Amniotic epithelial cell (primary cell): Measurements from ENCODE around the gene SIRT2.

Experiments
- DNase-seq: peaks from one replicate; pipeline ENCODE4 v3.0.0-alpha.2; 2010; ENCODE audit warnings: low read depth

Gene SIRT2

DNA sequence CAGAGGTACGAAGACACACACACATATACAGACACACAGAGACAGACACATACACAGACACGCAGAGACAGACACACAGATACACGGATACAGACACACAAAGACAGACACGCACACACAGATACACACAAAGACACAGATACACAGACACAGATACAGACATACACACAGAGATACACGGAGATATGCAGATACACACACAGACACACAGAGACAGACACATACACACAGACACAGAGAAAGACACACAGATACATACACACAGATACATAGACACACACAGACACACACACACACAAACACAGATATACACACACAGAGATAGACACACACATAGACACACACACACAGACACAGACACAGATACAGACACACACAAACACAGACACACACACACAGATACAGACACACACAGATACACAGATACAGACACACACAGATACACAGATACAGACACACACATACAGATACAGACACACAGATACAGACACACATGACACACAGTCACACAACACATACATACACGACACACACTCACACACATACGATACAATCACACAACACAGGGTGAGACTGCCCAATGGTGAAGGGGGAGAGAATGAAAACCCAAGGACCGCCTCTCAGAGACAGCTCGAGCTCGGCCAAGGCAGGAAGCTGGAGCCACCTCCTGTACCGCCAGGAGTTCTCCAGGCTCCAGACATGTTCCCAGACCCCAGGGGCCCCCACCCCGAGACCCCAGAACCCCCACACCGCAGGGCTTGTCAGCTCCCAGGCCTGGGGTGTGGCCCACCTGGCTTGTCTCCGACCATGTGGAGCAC lies 21.4 kb upstream of the SIRT2 start:
- DNase-seq, result no peak

DNA sequence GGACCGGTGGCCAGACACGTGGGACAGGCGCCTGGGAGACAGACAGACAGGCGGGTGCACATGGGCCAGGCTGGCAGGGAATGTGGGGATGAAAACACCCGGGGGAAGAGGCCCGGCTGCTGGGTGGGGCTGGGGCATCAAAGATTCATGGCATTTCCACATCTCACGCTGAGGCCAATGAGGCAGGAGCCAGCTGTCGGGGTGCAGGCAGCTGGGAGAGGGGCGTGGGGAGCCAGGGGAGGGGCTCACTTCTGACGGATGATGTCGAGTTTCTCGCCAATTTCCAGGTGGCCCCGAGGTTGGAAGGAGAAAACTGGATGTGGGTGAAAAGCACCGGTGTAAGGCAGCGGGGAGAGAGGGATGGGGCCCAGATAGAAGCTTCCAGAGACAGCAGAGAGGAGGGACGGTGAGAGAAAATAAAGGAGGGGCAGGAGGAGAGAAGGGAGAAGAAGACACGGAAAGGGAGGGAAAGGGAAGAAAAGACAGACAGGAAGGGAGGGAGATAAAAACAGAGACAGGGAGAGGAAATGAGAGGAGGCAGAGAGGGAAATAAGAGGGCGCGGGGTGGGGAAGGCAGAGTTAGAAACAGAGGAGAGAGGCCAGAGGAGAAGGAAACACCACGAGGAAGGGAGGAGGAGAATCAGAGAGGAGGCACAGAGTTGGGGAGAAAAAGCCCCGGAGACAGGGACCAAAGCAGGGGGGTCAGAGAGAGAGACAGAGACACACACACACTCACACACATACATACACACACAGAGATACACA lies 20.6 kb upstream of the SIRT2 start:
- no peak for DNase-seq

DNA sequence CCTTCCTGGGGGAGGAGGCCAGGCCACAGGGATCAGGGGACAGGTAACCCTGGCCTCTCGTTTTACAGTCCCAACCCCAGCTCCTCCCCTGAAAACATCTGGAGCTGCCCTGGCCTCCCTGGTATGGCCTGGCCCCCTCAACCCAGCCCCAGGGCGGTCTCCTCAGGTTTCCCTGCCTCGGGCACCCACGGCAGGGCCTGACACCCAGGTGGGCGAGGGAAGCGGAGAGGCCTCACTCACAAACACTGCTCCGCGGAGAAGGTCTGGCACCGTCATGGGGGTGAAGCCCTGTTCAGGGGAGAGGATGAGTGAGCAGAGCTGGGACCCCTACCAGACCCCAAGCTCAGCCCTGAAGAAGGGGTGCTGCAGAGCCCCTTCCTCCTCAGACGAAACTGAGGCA lies 19.1 kb upstream of the SIRT2 start:
- no peak for DNase-seq

DNA sequence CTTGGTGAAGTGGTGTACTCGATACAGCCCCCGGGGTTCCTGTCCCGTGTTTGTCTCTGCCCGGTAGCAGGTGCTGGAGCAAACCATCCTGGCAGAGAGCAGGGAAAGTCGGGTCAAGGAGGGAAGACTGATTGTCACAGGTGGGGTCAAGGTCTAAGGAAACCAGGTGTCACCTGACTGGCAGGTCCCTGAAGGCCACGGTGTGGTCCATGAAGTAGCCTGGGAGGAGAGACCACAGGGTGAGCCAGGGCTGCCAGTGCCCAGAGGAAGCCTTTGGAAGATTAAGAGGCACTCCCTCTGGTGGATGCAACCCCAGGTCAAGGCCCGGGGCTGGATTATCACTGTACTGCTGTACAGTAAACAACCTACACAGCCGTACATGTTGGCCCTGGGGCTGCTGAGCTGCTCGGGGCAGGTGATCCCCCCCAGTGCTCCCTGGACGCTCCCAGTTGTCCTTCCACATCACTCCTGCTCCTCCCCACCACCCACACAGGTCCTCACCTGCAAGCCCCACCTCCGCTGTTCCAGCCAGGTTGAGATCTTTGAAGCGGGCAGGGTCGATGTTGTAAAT lies 18.6 kb upstream of the SIRT2 start:
- peak; percentile 42 for DNase-seq

DNA sequence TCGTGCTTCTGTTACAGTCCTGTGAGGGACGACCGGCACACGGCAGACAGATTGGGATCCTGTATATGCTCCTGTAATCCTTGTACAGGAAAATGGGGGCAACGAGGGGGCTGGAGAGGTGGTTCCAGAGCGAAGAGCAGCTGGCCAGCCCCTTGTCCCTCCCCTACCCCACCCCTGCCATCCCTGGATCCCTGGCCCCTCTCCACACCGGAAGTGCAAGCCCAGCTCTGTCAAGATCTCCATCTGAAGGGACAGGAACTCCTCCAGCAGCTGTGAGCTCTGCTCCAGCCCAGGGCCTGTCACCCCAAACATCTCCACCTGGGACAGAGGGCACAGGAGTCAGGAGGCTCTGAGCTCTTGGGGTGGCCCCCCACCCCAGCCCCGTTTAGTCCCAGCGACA lies 18.1 kb upstream of the SIRT2 start:
- DNase-seq, result no peak

DNA sequence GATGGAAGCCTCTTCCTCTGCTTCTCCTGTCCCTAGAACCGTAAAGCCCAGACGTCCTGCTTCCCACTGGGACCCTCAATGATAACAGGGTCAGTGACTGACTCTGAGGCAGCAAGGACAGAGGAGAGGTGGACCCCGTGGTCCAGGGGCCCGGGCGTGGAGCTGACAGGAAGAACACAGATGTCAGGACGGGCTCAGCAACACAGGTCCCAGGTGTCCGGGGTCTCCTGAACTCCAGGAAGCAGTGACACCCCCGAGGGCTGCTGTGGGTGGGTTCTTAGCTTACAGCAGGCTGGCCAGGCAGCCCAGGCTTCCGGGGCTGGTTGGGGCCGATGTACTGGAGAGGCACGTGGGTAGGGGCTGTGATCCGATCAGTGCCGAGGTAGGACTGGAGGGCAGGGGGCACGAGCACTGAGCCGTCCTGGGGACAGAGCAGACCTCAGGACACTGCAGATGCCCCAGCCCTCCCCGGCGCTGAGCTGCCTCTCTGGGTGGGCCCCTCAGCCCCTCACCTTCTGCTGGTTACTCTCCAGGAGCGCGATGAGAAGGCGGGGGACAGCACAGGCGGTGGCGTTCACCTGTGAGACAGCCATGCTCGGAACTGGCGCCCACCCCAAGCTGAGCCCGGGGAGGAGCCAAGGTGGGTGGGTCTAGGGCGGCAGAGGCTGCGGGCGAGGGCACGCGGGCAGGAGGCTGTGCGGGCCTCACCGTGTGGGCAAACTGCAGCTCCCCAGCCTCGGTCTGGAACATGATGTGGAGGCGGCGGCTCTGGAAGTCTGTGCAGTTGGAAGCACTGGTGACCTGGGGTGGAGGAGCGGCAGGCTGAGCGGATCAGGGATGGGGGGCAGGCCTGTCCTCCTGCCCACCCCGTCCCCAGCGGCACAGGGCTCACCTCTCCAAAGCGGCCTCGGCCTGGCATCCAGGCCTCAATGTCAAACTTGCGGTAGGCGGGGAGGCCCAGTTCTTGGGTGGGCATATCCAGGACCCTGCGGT lies 16.2 kb upstream of the SIRT2 start:
- no peak for DNase-seq

DNA sequence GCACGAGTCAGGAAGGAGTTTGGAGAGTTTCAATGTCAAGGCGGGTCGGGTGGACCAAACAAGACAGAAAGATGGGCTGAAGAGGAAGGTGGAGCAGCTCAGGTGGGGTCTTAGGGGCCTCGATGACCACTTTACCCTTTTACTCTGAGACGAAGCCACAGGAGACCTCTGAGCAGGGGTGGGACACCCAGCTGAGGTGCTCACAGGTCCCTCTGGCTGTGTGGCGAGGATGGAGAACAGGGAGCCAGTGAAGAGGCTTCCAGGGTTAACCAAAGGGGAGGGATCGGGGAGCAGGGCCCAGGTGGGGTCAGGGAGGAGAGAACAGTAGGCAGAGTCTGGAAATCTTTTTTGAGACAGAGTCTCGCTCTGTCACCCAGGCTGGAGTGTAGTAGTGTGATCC lies 14.5 kb upstream of the SIRT2 start:
- no peak for DNase-seq

DNA sequence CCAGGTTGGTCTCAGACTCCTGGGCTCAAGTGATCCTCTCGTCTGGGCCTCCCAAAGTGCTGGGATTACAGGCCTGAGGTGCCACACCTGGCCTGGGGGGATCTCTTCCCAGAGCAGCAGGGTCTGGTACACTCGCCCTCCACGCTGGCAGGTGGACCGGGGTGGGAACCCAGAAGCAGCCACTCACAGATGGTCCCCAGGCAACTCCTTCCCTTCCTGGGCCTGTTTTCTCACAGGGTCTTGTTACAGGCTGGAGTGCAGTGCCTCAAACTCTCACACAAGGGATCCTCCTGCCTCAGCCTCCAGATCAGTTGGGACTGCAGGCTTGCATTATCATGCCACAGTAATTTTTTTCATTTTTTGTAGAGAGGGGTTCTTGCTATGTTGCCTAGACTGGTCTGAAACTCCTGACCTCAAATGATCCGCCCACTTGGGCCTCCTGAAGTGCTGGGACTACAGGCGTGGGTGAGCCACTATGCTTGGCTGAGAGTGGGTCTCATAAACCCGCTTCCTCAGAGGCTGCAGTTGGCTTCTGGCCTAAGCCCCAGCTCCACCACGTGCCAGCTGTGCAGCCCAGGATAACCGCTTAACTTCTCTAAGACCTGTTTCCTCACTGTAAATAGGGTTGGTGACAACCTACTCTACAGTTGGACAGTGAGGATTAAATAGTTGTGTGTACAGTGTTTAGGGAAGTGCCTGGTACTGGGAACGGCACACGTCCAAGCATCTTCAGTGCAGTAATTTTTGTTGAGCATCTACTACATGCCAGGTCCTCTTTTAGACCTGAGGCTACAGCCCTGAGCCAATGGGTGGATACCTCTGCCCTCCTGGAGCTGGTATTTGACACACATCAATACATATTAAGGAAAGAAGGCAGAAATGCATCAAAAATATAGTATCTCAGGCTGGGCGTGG lies 13.4 kb upstream of the SIRT2 start:
- DNase-seq, result peak; percentile 13

DNA sequence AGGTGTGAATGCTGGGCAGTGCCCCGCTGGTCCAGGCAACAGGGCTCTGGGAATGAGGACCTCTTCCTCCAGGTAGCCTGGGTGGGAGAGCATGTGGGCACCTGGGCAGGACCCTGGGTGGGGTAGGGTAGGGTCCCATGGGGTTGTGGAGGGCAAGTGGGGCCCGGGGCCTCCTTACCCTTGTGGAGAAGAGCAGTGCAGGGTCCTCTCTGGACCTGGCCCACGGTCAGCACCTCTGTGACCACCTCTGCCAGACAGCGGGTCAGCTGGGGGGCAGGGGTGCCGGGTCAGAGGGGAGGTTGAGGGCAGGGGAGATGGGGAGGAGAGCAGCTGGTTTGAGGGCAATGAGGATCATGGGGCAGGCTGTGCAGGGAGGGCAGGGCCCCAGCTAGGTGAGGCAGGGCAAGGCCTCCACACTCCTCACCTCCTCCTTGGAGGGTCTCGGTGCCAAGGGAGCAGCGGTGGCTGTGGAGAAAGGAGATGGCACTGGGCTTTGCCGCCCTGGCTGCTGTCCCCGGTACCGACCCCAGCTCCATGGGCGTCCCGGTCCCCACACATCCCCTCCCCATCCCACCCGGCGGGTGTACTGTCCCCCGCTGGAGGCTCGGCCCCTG lies 12.1 kb upstream of the SIRT2 start:
- DNase-seq, result no peak

DNA sequence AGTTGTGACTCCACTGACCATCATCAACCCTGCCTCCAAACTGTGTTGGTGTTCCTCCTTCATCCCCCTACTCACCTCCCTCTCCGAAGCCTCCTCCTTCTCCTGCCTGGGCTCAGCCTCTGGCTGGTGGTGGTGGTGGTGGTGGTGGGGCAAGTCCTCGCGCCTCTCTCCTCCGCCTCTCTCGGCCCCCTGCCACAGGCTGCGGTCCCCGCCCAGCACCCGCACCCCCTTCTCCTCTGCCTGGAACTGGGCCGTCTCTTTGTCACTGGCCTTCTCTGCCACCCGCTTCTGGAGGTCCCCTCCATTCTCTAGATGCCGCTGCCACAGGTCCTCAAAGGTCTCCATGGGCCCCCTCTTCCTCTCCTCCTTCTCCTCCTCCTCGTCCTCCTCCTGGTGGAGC lies 11.1 kb upstream of the SIRT2 start:
- no peak for DNase-seq

DNA sequence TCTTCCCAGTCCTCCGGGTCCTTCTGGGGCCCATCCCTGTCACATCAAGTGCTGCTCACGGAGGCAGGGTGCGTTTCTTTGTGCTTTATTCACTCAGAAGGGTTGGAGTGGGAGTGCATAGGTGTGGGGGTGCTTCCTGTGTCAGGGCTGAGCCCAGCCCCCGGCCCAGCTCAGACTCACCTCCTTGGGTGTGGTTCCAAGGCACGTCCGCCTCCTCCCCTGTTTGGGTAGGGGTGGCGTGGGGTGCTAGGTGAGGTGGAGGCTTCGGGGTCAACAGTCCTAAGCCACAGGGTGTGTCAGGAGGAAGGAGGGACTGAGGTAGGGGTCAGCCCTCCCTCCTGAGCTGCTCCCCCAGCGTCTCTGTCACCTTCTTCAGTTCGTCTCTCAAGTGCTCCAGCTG lies 9.5 kb upstream of the SIRT2 start:
- DNase-seq, result no peak

DNA sequence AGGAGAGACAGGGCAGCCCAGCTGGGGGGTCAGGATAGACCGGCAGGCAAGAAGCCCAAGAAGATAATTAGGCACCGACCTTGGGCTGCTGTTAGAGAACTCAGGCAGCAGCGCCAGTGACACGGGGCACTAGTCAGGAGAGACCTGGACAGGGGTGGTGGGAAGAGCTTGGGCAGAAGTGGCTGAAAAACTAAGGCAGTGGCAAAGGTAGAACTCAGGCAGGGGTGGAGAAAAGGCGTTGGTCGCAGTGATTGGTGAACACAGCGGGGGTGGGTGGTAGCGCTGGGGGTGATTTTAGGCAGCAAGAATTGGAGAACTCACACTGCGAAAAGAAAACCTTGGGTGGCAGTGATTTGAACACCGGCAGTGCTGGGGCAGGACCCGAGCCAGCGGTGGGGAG lies 8.3 kb upstream of the SIRT2 start:
- DNase-seq, result no peak

DNA sequence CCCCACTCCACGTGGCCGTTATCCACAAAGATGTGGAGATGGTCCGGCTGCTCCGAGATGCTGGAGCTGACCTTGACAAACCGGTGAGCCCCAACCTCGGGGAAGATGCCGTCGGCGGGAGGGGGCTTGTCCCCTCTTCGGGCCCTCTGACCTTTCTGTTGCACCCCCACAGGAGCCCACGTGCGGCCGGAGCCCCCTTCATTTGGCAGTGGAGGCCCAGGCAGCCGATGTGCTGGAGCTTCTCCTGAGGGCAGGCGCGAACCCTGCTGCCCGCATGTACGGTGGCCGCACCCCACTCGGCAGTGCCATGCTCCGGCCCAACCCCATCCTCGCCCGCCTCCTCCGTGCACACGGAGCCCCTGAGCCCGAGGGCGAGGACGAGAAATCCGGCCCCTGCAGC lies 7.8 kb upstream of the SIRT2 start:
- no peak for DNase-seq

DNA sequence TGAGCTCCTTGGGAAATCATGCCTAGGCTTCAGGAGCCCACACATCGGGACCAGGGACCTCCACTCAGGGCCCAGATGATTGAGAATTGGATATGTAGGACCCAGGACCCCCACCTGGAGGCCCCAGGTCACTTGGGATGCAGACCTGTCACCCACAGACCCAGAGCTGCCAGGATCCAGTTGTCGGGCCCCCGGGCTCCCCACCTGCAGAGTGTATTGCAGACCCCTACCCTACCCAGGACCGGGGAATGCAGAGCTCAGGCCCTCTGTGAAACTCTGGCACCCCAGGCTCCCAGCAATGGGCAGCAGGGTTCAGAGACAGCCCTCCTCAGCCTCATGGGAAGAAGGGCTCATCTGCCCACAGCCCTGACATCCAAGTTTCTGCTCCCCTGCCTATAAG lies 6.2 kb upstream of the SIRT2 start:
- no peak for DNase-seq

DNA sequence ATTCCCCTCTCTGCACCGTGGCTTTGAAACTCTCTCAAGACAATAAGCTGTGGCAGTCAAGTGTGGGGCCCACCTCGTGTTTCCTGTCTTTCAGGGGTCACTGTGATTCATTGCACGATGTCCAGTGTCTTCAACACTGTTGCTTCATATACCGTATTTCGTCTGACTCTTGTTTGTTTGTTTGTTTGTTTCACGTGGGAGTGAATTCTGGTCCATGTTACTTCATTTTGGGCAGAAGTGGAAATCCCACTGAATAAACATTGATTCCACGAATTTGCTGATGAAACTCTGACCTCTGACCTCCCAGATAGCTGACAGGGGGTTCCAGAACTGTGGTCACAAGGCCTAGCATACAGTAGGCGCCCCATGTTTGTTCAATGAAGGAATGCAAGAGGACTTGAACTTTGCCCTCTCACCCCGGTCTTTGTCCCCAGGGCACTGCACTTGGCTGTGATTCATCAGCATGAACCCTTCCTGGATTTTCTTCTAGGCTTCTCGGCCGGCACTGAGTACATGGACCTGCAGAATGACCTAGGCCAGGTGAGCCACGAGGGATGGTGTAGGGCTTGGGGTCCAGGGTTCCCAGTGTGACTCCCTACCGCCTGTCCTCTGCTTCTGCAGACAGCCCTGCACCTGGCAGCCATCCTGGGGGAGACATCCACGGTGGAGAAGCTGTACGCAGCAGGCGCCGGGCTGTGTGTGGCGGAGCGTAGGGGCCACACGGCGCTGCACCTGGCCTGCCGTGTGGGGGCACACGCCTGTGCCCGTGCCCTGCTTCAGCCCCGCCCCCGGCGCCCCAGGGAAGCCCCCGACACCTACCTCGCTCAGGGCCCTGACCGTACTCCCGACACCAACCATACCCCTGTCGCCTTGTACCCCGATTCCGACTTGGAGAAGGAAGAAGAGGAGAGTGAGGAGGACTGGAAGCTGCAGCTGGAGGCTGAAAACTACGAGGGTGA lies 5.4 kb upstream of the SIRT2 start:
- no peak for DNase-seq

DNA sequence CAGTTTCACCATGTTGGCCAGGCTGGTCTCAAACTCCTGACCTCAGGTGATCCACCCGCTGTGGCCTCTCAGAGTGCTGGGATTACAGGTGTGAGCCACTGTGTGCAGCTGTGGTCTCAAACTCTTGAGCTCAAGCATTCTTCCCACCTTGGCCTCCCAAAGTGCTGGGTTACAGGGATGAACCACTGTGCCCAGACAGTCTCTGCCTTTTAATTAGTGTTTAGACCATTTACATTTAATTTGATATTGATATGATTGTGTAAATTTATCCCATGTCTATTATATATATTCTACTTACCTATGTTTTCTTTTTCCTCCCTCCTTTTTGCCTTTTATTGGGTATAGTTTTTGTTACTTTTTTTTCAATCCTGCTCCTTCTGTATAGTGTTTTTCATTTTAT lies 2.3 kb upstream of the SIRT2 start:
- no peak for DNase-seq

DNA sequence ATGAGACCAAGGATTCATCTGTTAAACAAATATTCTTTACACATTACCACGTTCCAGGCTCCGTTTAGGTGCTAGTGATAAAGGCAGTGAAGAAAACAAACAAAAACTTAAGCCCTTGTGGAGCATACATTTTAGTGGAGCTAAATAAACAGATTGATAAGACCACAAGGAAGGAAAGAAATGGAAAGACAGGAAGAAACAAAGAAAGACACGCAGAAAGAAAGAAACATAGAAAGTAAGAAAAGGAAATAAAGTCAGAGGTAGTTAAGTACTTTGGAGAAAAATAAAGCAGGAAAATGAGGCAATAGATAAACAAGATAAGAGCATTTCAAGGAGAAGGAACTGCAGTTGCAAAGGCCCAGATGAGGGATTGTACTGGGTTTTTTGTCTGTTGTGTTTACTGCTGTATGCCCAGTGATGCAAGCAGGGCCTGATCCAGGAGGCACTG lies 1.3 kb upstream of the SIRT2 start:
- DNase-seq, result peak; percentile 60

DNA sequence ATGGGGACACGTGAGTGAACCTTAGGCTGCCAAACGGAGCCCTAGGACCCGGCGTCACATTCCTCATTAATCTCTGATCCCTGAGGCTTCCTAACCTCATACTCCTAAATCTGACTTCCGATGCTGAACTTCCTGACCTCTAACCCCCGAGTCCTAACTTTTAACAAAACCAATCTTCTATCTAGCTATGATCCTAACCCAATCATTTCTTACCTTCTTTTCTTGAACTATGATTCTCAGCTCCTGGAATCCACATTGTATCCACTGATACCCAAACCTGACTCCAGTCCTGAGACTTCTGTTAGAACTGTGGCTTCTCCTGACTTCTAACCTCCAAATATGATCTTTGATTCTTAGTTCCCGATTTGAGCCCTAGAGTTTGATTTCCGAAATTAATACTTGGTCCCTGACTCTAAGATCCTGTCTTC lies 798 bp upstream of the SIRT2 start:
- no peak for DNase-seq

DNA sequence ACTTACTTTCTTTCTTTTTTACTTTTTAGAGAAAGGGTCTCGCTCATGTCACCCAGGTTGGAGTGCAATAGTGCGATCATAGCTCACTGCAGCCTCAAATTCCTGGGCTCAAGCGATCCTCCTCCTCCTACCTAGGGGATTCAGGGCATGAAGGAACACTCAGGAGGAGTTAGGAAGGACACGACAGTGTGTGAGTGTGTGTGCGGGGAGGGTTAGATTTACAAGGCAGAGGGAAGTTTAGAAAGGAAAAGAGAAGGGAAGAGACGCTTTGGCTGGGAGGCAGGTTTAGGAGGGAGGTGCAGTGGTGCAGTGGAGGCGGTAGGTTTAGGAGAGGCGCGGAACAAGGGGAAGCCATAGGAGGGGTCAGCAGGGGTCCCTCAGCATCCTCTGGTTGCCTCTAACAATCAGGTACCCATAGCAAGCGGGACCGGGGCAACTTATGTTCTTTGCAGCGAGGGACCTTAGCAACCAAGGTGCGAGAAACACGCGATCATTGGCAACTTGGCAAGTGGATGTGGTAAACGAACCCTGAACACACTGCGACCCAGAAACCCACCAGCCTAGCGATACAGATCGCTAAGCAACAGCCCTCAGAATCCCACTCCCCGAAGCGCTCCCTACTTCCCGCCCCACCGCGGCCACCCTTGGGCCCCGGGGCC lies 501 bp downstream of the SIRT2 start:
- peak; percentile 20 for DNase-seq
